B cell (primary cell): ENCODE measurements around the gene MGARP.

ENCODE experiments used
- CTCF ChIP-seq: fragments of 200-600 bp; IDR thresholded peaks from one replicate; pipeline ENCODE4 v1.8.0; 2022; ENCODE audit warnings: antibody characterized with exemption, mild to moderate bottlenecking
- EZH2 ChIP-seq: IDR thresholded peaks from 2 replicates; pipeline ENCODE4 v1.6.1; 2012; ENCODE audit warnings: borderline replicate concordance, low read depth, mild to moderate bottlenecking, moderate library complexity, low read length; ENCODE audit not compliant: insufficient read depth, poor library complexity, severe bottlenecking

DNA sequence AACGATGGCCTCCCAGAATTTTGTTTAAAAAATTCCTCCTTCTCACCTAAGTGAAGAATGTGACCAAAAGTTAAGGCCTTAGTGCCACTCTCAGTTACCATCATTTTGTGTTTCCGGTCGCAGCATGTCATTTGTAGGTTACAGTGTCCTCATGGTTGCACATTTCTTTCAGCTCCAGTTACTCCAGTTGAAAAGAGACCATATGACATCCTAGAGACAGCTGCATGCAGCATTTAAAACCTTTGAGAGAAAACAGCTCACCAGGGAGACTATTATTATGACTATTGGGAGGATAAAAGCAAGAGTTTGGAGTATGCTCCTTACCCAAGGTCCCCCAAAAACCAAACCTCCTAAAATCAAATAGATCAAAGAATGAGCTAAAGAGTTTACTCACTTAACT, 45.8 kb downstream of the MGARP start:
- no peak for TF ChIP-seq CTCF
- no peak for TF ChIP-seq EZH2
